ENCODE measurements around the gene MAN2B1. TPM values are rescaled to one million over a fixed set of nuclear protein-coding genes. Genes with fewer than 3 reads are reported as not detected.

Gene MAN2B1
- total and polyA plus RNA-seq, 2 of the 8 experiments (the other 6 are each of a cell fraction or from before 2014, with no cell fraction given), result 55.3 to 76.3 TPM

- no peak for TF ChIP-seq CHD7 (IDR thresholded peaks at IDR 0.05; ENCODE audit: insufficient replicate concordance, low read length)
- peak; percentile 83 for TF ChIP-seq JUN (IDR thresholded peaks at IDR 0.05; ENCODE audit: low read depth, low read length)
- no peak for TF ChIP-seq KDM4A (IDR thresholded peaks at IDR 0.05; ENCODE audit: low read depth, low read length, severe bottlenecking)
- TF ChIP-seq POLR2AphosphoS5 (IDR thresholded peaks at IDR 0.05; ENCODE audit: low read depth, low read length), result 0 out of 2 replicates have a peak, but pooled peaks have one; percentile 23
- 0 out of 2 replicates have a peak, but pooled peaks have one; percentile 82 for TF ChIP-seq SP4 (IDR thresholded peaks at IDR 0.05; ENCODE audit: low read length)
These were observed 1.9 kb downstream of the MAN2B1 start (continued) for GRCh38 chr19:12664406-12665280.
